ENCODE measurements around the gene TWF1. TPM values are rescaled to one million over a fixed set of nuclear protein-coding genes. Genes with fewer than 3 reads are reported as not detected.
"Not testable (repeated sequence)": the region's sequence is repeated elsewhere in the genome, so short reads cannot be mapped to it uniquely, and the experiment has no call there.

Gene TWF1
- total RNA-seq, 1 experiment from 2014 or later: 87.2 TPM

DNA sequence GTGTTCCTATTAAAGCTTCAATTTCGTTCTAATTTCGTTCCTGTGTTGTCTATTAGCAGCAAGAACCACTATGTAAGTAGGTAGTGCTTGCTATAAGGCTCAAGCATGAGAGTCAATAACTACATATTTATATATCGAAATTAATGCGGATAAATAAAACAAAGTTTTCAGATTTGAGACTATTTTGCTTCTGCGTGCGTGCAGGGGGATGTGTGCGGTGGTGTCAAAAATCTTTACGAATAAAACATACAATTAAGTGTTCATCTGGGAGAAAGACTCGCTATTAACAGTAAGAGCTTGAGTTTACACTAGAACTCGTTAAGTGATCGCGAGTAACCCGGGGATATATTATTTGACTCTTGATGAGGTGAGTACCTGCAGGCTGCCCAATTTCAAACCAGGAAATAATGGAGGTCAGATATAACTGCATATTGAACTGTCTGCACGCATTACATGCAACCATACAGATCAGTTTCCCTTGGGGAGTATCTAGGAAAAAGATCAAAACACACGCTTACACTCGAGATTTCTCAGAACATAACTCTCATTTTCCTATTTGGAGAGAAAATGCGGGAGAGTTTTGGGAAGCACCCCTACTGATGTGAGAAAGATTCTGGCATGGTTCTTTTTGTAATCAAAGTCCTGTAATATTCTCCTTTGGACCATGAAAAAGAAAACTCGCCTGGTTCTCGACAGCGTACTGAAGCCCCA lies 813 bp downstream of the TWF1 start:
- DNase-seq (ENCODE audit: low spot score): peak; percentile 9

DNA sequence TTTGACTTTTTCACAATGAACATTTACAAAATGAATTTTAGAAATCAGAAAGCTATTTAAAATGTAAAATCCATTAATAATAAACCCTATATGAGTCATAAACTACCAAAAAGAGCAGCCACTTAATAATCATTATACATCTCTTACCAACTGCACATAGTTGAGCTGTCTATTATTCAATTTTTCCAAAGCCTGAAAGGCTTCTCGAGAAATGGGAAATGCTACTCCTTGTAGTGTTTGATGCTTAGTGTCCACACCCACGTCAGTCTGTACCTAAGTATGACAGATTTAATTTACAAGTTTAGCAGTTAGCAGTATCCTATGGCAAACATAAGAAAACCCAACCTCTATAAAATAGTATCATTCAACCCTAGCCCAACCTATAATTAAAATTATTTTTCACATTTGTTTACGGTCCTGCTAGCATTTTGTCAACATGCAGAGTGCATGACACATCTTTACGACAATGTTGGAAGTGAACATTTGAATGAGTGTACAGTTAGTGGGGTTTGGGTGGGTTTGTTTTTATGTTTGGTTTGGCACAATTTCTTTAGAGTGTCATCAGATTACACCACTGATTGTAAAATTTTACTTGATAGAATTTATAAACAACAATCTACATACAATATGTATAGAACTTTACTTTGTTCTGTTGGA lies 8.4 kb downstream of the TWF1 start:
- no peak for DNase-seq (ENCODE audit: low spot score)

DNA sequence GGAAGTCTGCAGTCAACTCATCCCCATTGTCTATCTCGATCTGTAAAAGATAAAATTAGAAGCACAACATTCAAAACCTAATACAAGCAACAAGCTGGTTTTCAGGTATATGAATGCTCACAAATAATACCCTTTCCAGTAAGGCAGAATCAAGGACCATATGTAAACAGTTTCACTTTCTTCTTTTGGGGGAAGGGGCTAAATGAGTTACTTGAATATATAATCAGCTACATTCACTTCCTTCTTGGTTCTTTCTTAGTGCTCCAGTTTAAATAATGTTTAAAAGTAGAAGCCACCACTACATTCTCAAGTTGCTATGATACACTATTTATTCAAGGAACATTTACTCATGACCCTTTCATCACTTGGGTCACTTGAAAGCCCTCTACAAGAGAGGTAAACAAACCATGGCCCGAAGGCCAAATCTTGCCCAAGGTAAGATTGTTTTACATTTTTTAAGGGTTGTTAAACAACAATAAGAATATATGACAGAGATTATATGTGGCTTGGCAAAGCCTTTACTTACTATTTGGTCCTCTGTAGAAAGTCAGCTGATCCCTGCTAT lies 10.3 kb downstream of the TWF1 start:
- DNase-seq (ENCODE audit: low spot score): no peak

DNA sequence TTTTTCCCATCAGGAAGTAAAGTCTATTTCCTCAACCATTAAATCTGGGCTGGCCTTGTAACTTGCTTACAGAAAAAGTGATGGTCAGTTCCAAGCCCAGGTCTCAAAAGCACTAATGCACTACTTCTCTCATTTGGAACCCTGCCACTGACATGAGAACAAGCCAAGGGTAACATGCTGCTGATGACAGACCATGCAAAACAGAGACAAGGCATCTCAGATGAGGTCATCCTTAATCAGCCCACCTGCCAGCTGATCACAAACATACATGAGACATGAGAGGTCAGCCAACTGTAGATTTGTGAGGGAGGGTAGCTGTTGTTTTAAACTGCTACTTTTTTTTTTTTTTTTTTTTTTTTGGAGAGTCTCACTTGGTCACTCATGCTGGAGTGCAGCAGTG lies 16.2 kb downstream of the TWF1 start:
- DNase-seq (ENCODE audit: low spot score): no peak

DNA sequence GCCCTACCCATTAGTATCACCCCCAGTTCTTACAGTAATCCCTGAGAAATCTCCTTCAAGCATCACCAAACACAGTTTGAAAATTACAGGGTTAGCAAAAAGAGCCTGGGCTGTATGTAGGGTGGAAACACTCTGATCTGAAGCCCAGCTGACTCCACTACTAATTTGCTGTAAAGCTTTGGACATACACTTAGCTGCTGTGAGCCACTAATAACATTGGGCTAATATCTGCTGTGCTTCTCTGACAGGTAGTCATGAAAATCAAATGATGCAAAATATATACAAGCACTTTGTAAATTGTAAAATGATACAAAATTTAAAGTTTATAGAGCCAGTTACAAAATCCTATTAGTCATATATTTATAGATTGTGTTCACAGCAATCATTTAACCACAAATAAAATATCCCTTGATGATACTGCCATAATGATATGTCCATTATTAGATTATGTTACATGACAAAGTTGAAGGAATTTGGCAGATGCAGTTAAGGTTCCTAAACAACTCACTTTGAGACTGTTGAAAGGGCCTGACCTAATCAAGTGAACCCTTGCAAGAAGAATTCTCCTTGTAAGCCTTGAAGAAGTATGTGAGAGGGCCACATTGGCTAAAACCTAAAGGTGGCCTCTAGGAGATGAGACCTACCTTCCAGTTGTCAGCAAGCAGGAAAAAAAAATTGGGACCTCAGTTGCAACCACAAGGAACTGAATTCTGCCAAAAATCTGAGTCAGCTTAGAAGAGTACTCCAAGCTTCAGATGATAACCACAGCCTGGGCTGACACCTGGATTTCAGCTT lies 19.0 kb downstream of the TWF1 start:
- DNase-seq (ENCODE audit: low spot score): no peak

DNA sequence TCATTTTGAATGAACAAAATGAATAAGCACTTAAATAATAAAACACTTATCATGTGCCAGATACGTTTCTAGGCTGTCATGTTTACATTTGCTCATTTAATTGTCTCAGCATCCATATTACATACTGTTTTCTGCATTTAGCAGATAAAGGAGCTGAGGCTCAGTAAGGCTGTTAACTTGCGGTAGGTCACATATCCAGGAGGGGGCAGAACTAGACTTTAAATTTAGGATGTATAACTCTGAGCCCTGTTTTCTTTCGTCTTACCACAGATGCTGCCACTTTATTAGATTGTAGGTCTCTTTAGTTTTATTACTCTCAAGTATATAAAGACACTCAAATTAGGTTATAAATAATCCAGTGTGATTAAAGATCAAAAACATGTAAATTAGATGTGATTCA lies 29.6 kb downstream of the TWF1 start:
- peak; percentile 53 for DNase-seq (ENCODE audit: low spot score)

DNA sequence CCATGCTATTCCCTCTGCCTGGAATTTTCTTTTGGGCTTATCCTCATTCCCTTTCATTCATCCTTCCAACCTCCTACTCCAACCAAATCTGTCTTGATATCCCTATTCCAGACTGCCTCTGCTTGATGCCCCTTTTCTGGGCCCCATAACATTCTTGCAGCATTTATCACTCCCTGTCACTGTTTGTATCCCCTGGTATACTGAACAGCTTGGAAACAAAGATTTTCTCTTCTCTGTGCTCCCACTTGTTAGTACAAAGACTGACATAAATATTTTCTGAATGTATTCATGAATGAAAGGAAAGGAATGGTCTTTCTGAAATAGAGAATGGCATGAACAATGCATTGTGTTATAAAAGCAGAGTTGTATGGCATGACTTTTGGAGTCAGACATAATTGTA lies 39.8 kb downstream of the TWF1 start:
- no peak for DNase-seq (ENCODE audit: low spot score)

DNA sequence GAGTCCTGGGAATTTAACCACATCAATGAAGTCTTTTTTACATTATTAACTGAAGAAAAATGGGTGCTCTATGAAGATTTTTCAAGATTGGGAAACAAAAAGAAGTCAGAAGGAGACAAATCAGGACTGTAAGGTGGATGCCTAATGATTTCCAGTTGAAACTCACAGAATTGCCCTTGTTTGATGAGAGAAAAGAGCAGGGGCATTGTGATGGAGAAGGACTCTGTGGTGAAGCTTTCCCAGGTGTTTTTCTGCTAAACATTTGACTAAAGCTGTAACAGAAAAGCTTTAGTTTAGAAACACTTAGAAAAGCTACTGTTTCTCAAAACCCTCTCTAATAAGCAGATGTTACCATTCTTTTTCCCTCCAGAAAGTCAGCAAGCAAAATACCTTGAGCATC lies 41.6 kb downstream of the TWF1 start:
- no peak for DNase-seq (ENCODE audit: low spot score)

DNA sequence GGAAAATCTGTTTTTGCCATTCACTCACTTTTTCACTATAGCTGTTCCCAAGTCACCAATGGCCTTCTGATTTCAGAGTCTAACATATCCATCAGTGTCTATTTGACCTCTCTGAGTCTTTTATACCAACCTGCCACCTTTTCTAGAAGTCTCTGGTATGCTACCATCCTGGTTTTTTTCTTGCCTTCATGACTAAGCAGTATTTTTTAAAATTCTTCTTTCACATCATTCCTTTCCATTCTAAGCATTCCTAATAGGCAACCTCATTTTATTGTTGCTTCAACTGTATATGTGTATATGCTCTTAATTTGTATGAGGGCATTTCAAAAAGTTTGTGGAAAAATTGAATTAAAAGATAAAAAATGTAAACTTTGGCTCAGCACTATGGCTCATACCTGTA lies 42.3 kb downstream of the TWF1 start:
- DNase-seq (ENCODE audit: low spot score): no peak

DNA sequence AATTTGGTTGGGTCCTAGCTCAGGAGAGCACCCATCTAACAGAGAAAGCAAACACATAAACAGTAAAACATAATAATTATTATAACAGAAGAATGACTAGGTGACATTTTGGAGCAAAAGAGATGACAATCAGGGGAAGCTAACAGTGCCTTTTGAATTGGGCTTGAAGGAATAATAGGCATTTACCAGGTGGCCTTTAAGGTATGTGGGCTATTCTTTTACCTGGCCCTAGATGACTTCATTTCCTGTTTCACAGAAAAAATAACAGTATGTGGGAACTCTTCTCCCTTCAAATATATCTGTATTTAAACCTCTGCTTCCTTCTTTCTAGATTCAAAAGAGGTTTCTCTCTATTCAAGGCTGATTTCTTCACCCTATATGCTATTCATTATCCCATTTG lies 43.5 kb downstream of the TWF1 start:
- DNase-seq (ENCODE audit: low spot score): no peak

DNA sequence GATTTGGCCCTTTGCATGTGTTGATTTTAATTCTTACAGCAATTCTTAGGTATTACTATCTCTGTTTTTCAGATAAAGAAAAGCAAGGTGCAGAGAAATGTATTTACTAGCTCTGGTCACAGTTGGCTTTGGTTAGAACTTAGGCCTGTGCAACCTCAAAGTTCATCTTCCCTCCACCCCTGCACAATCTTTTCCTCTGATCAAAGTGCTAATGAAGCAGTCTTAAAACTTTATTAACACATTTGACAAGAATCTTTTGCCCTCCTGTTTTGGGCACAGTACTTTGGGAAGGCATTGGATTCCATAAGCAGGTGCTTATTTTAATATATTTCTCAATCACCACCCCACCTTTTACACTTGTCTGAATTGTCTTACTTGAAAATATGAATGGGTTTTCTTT lies 44.6 kb downstream of the TWF1 start:
- no peak for DNase-seq (ENCODE audit: low spot score)

DNA sequence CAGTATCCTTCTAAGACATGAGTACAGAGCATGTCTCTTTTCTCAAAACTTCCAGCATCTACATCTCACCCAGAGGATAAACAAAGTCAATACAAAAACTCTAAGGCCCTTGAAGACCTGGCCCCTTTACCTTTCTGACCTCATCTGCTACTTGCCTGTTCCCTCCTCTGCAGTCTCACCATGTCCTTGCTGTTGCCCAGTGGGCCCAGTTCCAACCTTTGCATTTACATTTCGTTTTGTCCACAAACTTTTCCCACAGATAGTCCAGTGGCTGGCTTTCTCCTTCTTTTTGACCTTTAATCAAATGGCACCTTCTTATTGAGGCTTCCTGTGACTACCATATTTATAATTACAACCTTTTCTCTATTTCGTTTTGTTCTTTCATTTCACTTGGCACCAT lies 45.7 kb downstream of the TWF1 start:
- no peak for DNase-seq (ENCODE audit: low spot score)

DNA sequence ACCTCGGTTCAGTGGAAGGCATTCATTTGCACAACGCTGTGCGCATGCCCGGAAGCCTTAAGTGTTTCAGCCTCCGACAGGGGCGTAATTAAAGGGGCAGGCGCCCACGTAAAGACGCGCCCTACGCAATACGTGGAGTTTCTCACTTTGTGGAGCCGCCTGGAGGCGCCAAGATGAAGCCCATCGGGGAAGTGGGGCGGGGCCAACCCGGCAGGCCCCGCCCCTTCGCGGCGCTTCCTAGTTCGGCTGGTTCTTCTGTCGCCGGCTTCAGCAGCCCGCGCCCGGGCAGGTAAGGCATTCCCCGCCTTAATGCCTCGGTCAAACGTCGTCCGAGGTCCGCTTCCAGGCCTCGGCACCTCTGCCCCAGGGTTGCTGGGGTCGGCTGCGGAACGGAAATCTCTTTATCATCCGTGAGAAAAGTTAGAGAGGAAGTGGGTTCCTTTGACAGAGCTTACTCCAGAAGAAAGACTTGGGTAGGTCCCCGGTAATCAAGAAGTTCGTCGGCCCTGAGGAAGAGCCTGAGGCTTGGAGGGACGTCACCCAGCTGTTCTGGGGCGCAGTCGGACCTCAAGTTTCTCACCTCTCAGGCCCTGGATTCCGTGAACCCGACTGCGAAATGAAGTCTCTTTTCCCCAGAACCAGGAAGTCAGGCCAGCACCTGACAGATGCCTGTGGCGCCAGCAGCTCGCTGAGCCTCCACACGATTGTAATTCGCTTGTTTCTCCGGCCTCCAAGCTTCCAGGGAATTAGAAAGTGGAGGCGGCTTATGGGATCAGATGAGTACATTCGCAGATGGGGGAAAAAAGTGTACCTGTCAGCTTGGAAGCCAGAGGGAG lies 47.2 kb downstream of the TWF1 start, which contains the start of the genes IRAK4 and PUS7L:
IRAK4 (plus strand) TSS at position 224 of the 836 bp plus-strand sequence. CDS start 9,161 bp downstream, outside the sequence.
PUS7L (minus strand) TSS at position 63 of the 836 bp plus-strand sequence. CDS start 3,545 bp downstream, outside the sequence.
- DNase-seq (ENCODE audit: low spot score): peak; percentile 98

DNA sequence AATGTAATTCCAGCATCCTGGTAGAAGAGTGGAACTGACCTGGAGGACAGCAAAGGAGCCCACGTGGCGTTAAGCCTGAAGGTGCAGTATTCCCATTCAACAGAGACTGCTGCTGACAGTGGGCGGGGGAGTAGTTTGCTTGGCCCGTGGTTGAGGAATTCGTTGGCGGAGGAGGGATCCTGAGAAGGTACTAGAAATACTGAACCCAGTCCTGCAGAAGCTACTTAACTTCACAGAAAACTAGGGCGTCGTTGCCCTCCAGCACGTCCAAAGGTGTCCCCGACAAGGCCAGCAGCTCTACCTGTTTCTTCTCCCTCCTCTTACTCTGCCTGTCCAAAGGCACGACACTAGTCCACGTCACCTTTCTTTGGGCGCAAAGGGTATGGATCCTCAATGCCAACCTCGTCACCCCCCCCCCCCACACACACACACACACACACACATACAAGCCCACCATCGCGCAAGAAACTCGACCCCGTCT lies 47.8 kb downstream of the TWF1 start:
- peak; percentile 62 for DNase-seq (ENCODE audit: low spot score)

DNA sequence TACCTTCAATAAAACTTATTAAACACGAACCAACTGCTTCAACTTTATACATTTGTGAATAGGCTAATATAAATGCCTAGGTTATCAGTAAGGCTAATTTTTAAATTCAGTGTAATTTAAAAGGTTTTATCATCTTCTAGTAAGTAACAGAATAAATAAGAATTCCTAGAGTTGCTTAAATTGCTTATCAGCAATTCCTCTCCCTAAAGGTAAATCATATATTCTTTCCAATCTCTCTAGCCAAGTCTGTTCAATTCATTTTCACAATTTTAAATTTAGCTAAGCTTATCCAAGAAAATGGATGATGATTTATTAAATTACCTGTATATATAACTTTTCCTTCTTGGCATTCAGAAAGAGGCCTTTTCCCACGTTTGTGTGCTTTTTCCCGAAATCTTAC lies 52.1 kb downstream of the TWF1 start:
- DNase-seq (ENCODE audit: low spot score): no peak

DNA sequence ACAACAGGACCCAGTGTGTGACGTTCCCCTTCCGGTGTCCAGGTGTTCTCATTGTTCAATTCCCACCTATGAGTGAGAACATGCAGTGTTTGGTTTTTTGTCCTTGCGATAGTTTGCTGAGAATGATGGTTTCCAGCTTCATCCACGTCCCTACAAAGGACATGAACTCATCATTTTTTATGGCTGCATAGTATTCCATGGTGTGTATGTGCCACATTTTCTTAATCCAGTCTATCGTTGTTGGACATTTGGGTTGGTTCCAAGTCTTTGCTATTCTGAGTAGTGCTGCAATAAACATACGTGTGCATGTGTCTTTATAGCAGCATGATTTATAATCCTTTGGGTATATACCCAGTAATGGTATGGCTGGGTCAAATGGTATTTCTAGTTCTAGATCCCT lies 54.8 kb downstream of the TWF1 start:
- not testable (repeated sequence) for DNase-seq (ENCODE audit: low spot score)

DNA sequence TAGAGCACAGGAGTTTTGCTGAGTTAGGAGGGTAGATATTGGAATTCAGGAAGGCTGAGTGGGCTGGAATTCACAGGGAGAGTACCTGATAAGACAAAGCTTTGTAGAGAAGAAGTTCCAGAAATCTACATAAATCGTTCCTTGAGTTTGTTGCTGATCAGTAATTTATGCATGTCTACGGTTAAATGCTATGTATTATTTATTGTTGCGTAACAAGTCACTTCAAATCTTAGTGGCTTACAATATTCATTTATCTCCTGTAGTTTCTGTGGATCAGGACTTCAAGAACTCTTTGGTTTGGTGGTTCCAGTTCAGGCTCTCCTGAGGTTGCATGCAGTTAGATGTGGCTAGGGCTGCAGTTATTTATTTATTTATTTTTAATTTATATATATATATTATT lies 55.3 kb downstream of the TWF1 start:
- no peak for DNase-seq (ENCODE audit: low spot score)

DNA sequence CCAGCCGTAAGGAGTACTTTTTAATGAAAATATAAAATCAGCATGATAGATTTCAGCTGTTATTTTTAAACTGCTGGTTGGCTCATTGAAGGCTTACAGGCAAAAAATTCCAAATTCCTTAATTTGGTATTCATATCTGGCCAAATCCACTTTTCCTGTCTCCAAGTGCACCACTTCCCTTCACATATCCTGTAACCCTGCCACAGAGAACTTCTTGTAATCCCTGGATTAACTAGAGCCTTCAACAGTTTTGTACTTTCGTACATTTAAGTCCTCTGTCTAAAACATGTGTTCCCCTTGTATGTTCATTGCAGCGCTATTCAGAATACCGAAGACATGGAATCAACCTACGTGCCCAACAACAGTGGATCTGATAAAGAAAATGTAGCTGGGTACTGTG lies 57.1 kb downstream of the TWF1 start:
- DNase-seq (ENCODE audit: low spot score): no peak

DNA sequence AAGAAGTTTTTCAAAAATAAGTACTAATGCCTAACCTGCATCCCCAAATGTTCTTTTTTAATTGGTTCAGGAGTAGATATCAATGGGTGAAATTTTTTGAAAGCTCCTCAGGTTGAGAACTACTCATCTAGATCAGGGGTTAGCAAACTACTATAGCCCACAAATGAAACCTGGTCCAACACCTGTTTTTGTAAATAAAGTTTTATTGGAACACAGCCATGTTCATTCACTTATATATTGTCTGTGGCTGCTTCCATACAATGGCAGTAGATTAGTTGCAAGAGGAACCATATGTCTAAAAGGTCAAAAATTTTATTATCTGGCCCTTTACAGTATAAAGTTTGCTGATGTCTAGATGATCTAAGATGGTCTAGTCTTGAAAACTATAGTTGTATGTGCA lies 61.3 kb downstream of the TWF1 start:
- no peak for DNase-seq (ENCODE audit: low spot score)

Measured in HT-29 (cell line).